MM.1S (cell line): ENCODE data around the gene ASB2.

Experiments used
- DNase-seq: peaks from one replicate; pipeline ENCODE4 v3.0.0-alpha.2; 2015
- H2AFZ ChIP-seq: fragments of 300-600 bp; sonication (generic); 2 replicates; pipeline ENCODE4 v1.6.0; 2016; ENCODE audit warnings: antibody characterized with exemption, low read length
- H3F3A ChIP-seq: fragments of 300-600 bp; sonication (generic); 2 replicates; pipeline ENCODE4 v1.6.1; 2016; ENCODE audit warnings: mild to moderate bottlenecking, antibody characterized with exemption, low read length, moderate library complexity, mixed read lengths; ENCODE audit not compliant: insufficient read depth
- H3K27ac ChIP-seq: fragments of 300-600 bp; sonication (generic); 2 replicates; pipeline ENCODE4 v1.5.1; 2016; ENCODE audit warnings: mild to moderate bottlenecking, low read length
- H3K27me3 ChIP-seq: fragments of 300-600 bp; sonication (generic); replicated peaks from 2 replicates; pipeline ENCODE4 v1.6.0; 2016; ENCODE audit warnings: low read length; ENCODE audit not compliant: insufficient read depth
- H3K36me3 ChIP-seq: fragments of 300-600 bp; sonication (generic); replicated peaks from 2 replicates; pipeline ENCODE4 v1.6.1; 2016; ENCODE audit warnings: mild to moderate bottlenecking, low read length, mixed read lengths; ENCODE audit not compliant: insufficient read depth
- H3K4me1 ChIP-seq: fragments of 300-600 bp; sonication (generic); 2 replicates; pipeline ENCODE4 v1.6.1; 2016; ENCODE audit warnings: low read length, mixed read lengths
- H3K4me2 ChIP-seq: fragments of 300-600 bp; sonication (generic); 2 replicates; pipeline ENCODE4 v1.6.0; 2016; ENCODE audit warnings: low read depth, low read length
- H3K4me3 ChIP-seq: fragments of 300-600 bp; sonication (generic); 2 replicates; pipeline ENCODE4 v1.5.1; 2016; ENCODE audit warnings: low read length, mixed read lengths
- H3K79me2 ChIP-seq: fragments of 300-600 bp; sonication (generic); 2 replicates; pipeline ENCODE4 v1.6.1; 2016; ENCODE audit warnings: mixed run types, low read length, mixed read lengths
- H3K9ac ChIP-seq: fragments of 300-600 bp; sonication (generic); 2 replicates; pipeline ENCODE4 v1.6.1; 2016; ENCODE audit warnings: low read length, mixed read lengths
- H3K9me2 ChIP-seq: fragments of 300-600 bp; sonication (generic); replicated peaks from 2 replicates; pipeline ENCODE4 v1.6.1; 2016; ENCODE audit warnings: mild to moderate bottlenecking, low read length, mixed read lengths; ENCODE audit not compliant: insufficient read depth
- H3K9me3 ChIP-seq: fragments of 300-600 bp; sonication (generic); replicated peaks from 2 replicates; pipeline ENCODE4 v1.6.1; 2016; ENCODE audit warnings: mild to moderate bottlenecking, low read length, mixed read lengths; ENCODE audit not compliant: insufficient read depth
- H4K20me1 ChIP-seq: fragments of 300-600 bp; sonication (generic); 2 replicates; pipeline ENCODE4 v1.6.1; 2016; ENCODE audit warnings: mild to moderate bottlenecking, low read length, moderate library complexity, mixed read lengths; ENCODE audit not compliant: insufficient read depth
- CTCF ChIP-seq: fragments of 300-600 bp; sonication (generic); IDR thresholded peaks from 2 replicates; pipeline ENCODE4 v1.5.1; 2016; ENCODE audit warnings: antibody characterized with exemption, low read length, mixed read lengths
- EZH2 ChIP-seq: fragments of 300-600 bp; sonication (generic); optimal IDR thresholded peaks from 2 replicates; pipeline ENCODE3; 2017; ENCODE audit warnings: low read depth, mild to moderate bottlenecking, antibody characterized with exemption, low read length, mixed read lengths
- EZH2phosphoT487 ChIP-seq: fragments of 300-600 bp; sonication (generic); IDR thresholded peaks from 2 replicates; pipeline ENCODE4 v1.6.1; 2018; ENCODE audit warnings: antibody characterized with exemption, low read length

Gene ASB2

DNA sequence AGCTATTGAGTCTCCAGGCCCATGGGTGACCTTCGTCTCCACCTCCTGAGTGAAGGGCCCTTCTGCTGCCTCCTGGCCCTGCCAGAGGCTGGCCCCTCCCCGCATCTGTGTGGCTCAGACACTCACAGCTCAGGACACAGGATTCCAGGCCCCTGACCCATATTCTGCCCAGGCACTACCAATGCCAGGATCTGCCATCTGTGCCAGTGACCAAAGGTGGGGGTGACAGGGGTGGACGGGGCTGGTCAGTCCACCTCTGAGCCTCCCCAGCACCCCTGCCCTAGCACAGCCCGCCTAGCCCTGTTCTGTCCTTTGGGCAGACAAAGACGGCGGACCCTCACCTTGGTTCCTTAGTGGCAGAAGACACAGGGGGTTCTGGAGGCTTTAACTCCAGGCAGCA is 2.8 kb downstream of the ASB2 start:
- Histone ChIP-seq H3K27ac (no peak overlapping the region), H3K27me3 (no peaks in the 10 kb centered on the region), H3K4me3 (no peak overlapping the region), H2AFZ (no peak overlapping the region), H3K4me1 (peaks cover 44% of the 10 kb centered on the region), H3K9me2 (no peaks in the 10 kb centered on the region), H3K36me3 (no peaks in the 10 kb centered on the region), H3K4me2 (no peak overlapping the region), H3K79me2 (peaks cover 11% of the 10 kb centered on the region), H4K20me1 (no peaks in the 10 kb centered on the region), H3K9ac (no peak overlapping the region), H3F3A (peaks cover 36% of the 10 kb centered on the region), H3K9me3 (no peaks in the 10 kb centered on the region)
- no peak for TF ChIP-seq EZH2
- TF ChIP-seq EZH2phosphoT487 = no peak
- TF ChIP-seq CTCF = no peak
- no peak for DNase-seq

DNA sequence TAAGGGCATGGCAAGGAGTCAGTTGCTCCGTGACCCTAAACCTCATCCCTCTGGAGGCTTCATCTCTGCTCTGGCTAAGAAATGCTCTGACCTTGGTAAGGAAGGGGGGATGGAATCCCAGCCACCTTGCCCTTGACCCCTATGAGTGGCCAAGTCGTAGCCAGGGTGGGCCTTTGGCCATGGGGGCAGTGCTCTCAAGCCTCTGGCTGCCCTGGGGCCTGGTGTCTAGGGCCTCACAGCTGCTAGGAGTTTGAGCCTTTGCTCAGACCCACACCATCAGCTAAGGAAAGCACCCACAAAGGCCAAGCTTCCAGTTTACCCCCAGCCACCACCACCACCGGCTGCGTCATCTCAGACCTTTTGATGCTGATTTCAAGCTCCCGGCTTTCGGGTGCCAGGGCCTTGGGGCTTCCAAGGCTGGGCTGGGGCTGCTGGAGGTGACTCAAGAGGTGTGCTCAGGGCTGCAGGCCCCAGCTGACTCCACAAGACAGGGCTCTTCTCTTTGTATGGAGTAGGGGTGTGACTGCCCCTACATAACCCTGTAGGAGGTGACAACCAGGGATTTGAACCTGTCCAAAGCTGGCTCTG is 3.7 kb downstream of the ASB2 start:
- peaks cover 11% of the 10 kb centered on the region for H3K79me2 ChIP-seq
- no peak overlapping the region for H2AFZ ChIP-seq
- no peak overlapping the region for H3K4me2 ChIP-seq
- H3K9me3 ChIP-seq = no peaks in the 10 kb centered on the region
- H3K4me3 ChIP-seq = no peak overlapping the region
- H3K27me3 ChIP-seq = no peaks in the 10 kb centered on the region
- no peaks in the 10 kb centered on the region for H3K36me3 ChIP-seq
- peaks cover 29% of the 10 kb centered on the region for H3F3A ChIP-seq
- H4K20me1 ChIP-seq = no peaks in the 10 kb centered on the region
- H3K9me2 ChIP-seq = no peaks in the 10 kb centered on the region
- no peak overlapping the region for H3K27ac ChIP-seq
- H3K4me1 ChIP-seq = peaks cover 38% of the 10 kb centered on the region
- no peak overlapping the region for H3K9ac ChIP-seq
- no peak for DNase-seq
- TF ChIP-seq EZH2 (no peak), EZH2phosphoT487 (no peak)

GRCh38 chr14:93971635-93972027 is 4.7 kb downstream of the ASB2 start:
- H3K9me3 ChIP-seq = no peaks in the 10 kb centered on the region
- peak overlapping the region; percentile 87; the same call in 1 of the 2 replicates for H3K4me2 ChIP-seq
- H3K27ac ChIP-seq = peak overlapping the region; percentile 57; the same call in 1 of the 2 replicates
- no peaks in the 10 kb centered on the region for H4K20me1 ChIP-seq
- peaks cover 11% of the 10 kb centered on the region for H3K79me2 ChIP-seq
- H2AFZ ChIP-seq = no peak overlapping the region
- H3K9ac ChIP-seq = no peak overlapping the region
- H3K4me3 ChIP-seq = no peak overlapping the region
- H3K9me2 ChIP-seq = no peaks in the 10 kb centered on the region
- peaks cover 27% of the 10 kb centered on the region for H3K4me1 ChIP-seq
- peaks cover 20% of the 10 kb centered on the region for H3F3A ChIP-seq
- no peak for DNase-seq
- TF ChIP-seq EZH2 (no peak), EZH2phosphoT487 (no peak), CTCF (no peak)
- H3K36me3 ChIP-seq = no peaks in the 10 kb centered on the region
- H3K27me3 ChIP-seq = no peaks in the 10 kb centered on the region

DNA sequence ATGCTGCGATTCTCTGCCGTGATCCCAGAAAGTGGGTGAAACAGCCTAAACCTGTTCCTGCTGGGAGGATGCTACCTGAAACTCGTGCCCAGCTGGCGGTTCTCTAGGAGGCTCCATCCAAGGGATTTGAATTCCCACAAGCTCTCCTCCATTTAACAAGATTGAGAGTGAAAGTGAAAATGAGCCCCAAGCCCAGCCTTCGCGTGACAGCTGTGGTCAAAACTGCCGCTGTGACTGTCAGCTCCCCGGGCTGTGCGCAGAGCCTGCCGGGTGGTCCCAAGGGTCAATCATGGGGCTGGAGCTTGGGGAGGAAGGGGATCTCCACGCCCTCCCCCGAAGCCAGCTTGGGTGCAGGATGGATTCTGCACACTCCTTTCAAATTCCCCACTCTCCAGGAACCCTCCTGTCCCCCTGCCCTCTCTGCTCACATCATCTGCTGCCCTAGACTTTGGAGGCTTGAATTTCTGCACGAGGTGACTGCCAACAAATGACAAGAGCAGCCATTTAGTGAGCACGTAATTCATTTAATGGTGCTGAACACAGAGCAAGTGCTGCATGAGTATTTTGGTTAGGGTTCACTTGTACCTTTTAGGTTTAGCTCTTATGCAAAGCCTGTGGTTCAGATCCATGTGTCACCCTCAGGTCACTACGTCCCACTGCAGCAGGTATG is 5.3 kb downstream of the ASB2 start:
- Histone ChIP-seq H3K9ac (peak overlapping the region; percentile 51), H2AFZ (peak overlapping the region; percentile 36; the same call in 1 of the 2 replicates), H3K27ac (peak overlapping the region; percentile 57), H3K4me3 (peak overlapping the region; percentile 66), H3F3A (peaks cover 14% of the 10 kb centered on the region), H3K79me2 (peaks cover 11% of the 10 kb centered on the region), H3K4me1 (peaks cover 25% of the 10 kb centered on the region), H3K9me3 (no peaks in the 10 kb centered on the region), H3K27me3 (no peaks in the 10 kb centered on the region), H3K36me3 (no peaks in the 10 kb centered on the region), H3K9me2 (no peaks in the 10 kb centered on the region), H4K20me1 (no peaks in the 10 kb centered on the region), H3K4me2 (peak overlapping the region; percentile 87)
- TF ChIP-seq EZH2 = no peak
- no peak for TF ChIP-seq EZH2phosphoT487
- no peak for TF ChIP-seq CTCF
- peak; percentile 61 for DNase-seq
